Breast epithelium (tissue), 4 donors: ENCODE measurements around the gene RABGAP1L. TPM values are rescaled to one million over a fixed set of nuclear protein-coding genes. Genes with fewer than 3 reads are reported as not detected.

Experiments used
- DNase-seq, 2 donors: peaks; one replicate each; pipeline ENCODE4 v3.0.0-alpha.2; 2019; ENCODE audit warnings: low spot score in 2 of 2
- H3K27ac ChIP-seq, 2 donors: fragments of 200-600 bp; sonication (generic) in 1 of 2; one replicate each; pipeline ENCODE4 v1.5.1; 2016 to 2019; ENCODE audit warnings: mild to moderate bottlenecking in 1 of 2
- H3K27me3 ChIP-seq, 2 donors: fragments of 200-600 bp; sonication (generic) in 1 of 2; one replicate each; pipeline versions ENCODE4 v1.5.1 to v1.6.0; 2017 to 2019; ENCODE audit warnings: control low read depth in 1 of 2, mild to moderate bottlenecking in 1 of 2
- H3K36me3 ChIP-seq: fragments of 200-600 bp; one replicate; pipeline ENCODE4 v1.5.1; 2019
- H3K4me1 ChIP-seq, 2 donors: fragments of 200-600 bp; sonication (generic); one replicate each; pipeline ENCODE4 v1.5.1; 2016 to 2019; ENCODE audit warnings: control low read depth in 1 of 2
- H3K4me3 ChIP-seq, 3 donors: fragments of 200-600 bp; sonication (generic); 1 replicate in 2 of 3; 2 replicates in 1 of 3; pipeline ENCODE4 v1.5.1; 2016 to 2019; ENCODE audit warnings: mild to moderate bottlenecking in 3 of 3, moderate library complexity in 2 of 3
- H3K9me3 ChIP-seq, 2 donors: fragments of 200-600 bp; sonication (generic) in 1 of 2; one replicate each; pipeline ENCODE4 v1.5.1; 2016 to 2019; ENCODE audit warnings: control low read depth in 1 of 2
- CTCF ChIP-seq, 3 donors: fragments of 450-650 bp; IDR thresholded peaks; one replicate each; pipeline ENCODE4 v1.5.1; 2016 to 2017; ENCODE audit warnings: antibody characterized with exemption in 3 of 3, mild to moderate bottlenecking in 3 of 3, moderate library complexity in 3 of 3
- POLR2A ChIP-seq: fragments of 450-650 bp; IDR thresholded peaks from one replicate; pipeline ENCODE4 v1.6.1; 2016; ENCODE audit warnings: antibody characterized with exemption, mild to moderate bottlenecking, moderate library complexity
- POLR2AphosphoS5 ChIP-seq, 3 donors: sonication (generic); formaldehyde crosslinking; IDR thresholded peaks; one replicate each; pipeline ENCODE4 v1.6.1; 2017; ENCODE audit warnings: antibody characterized with exemption in 3 of 3
- intact Hi-C: fragments of 100-400 bp; cut with DNase I; formaldehyde crosslinking; loops from one replicate; pipeline ENCODE4 v1.15.1; 2023; ENCODE audit warnings: low total_unique reads
- total RNA-seq, 3 donors: library from RNA; depleted of rRNA; stranded (reverse); fragments of >200 nt; gene quantifications; one replicate each; pipeline ENCODE4 v1.1.0, GENCODE V29; 2016

The RABGAP1L gene
- total RNA-seq, 3 donors from 2014 or later = 41.3 to 83.7 (median 49.5) TPM

- intact Hi-C loops = loop anchor here (10.0 kb wide), 1 partner anchor 482 kb away; no protein-coding TSS in a partner anchor
- Histone ChIP-seq H3K36me3 (no peaks in the 10 kb centered on the region), H3K27ac (no peak overlapping the region), H3K27me3 (no peaks in the 10 kb centered on the region), H3K9me3 (no peaks in the 10 kb centered on the region), H3K4me1 (no peaks in the 10 kb centered on the region), H3K4me3 (no peak overlapping the region)
- no peak for TF ChIP-seq POLR2AphosphoS5 (IDR thresholded peaks at IDR 0.05)
- TF ChIP-seq CTCF (IDR thresholded peaks at IDR 0.05) = no peak
- TF ChIP-seq POLR2A = no peak
- no peak for DNase-seq
Observed at GRCh38 chr1:174736831-174737230, 577.5 kb downstream of the RABGAP1L start.

GRCh38 chr1:174740249-174740968 lies 581.1 kb downstream of the RABGAP1L start:
- Histone ChIP-seq H3K36me3 (no peaks in the 10 kb centered on the region), H3K4me3 (no peak overlapping the region), H3K9me3 (no peaks in the 10 kb centered on the region), H3K27ac (no peak overlapping the region), H3K4me1 (no peaks in the 10 kb centered on the region), H3K27me3 (no peaks in the 10 kb centered on the region)
- DNase-seq = no peak
- TF ChIP-seq CTCF (IDR thresholded peaks at IDR 0.05) (no peak), POLR2A (no peak), POLR2AphosphoS5 (IDR thresholded peaks at IDR 0.05) (no peak)
- intact Hi-C loops = no loop called here

- Histone ChIP-seq H3K4me1 (no peaks in the 10 kb centered on the region), H3K36me3 (no peaks in the 10 kb centered on the region), H3K4me3 (no peak overlapping the region), H3K27me3 (no peaks in the 10 kb centered on the region), H3K9me3 (no peaks in the 10 kb centered on the region), H3K27ac (no peak overlapping the region)
- TF ChIP-seq POLR2AphosphoS5 (IDR thresholded peaks at IDR 0.05) = no peak
- TF ChIP-seq CTCF (IDR thresholded peaks at IDR 0.05) = no peak
- TF ChIP-seq POLR2A = no peak
- no peak for DNase-seq
- intact Hi-C loops = no loop called here
Observed at GRCh38 chr1:174742805-174743653, 583.7 kb downstream of the RABGAP1L start.

- no peak for DNase-seq
- intact Hi-C loops = no loop called here
- Histone ChIP-seq H3K27ac (no peak overlapping the region), H3K36me3 (no peaks in the 10 kb centered on the region), H3K9me3 (no peaks in the 10 kb centered on the region), H3K4me3 (no peak overlapping the region), H3K27me3 (no peaks in the 10 kb centered on the region), H3K4me1 (no peaks in the 10 kb centered on the region)
- TF ChIP-seq CTCF (IDR thresholded peaks at IDR 0.05) (peak; percentile 21 to 48 (median 34)), POLR2AphosphoS5 (IDR thresholded peaks at IDR 0.05) (no peak), POLR2A (no peak)
Observed at GRCh38 chr1:174743654-174744561, 584.6 kb downstream of the RABGAP1L start.
